Transverse colon (tissue), 4 donors: ENCODE results near the gene CLSTN2. TPM values are rescaled to one million over a fixed set of nuclear protein-coding genes. Genes with fewer than 3 reads are reported as not detected.

ENCODE experiments used
- DNase-seq: peaks from one replicate; pipeline ENCODE4 v3.0.0-alpha.2; 2019
- H3K27ac ChIP-seq, 4 donors: fragments of 200-600 bp; sonication (generic); 2 replicates each; pipeline ENCODE4 v1.5.1; 2016 to 2018; ENCODE audit warnings: inconsistent platforms in 4 of 4
- H3K27me3 ChIP-seq: fragments of 200-600 bp; sonication (generic); 2 replicates; pipeline ENCODE4 v1.5.1; 2017; ENCODE audit warnings: inconsistent platforms
- H3K36me3 ChIP-seq, 4 donors: fragments of 200-600 bp; sonication (generic); 2 replicates each; pipeline ENCODE4 v1.5.1; 2017 to 2019; ENCODE audit warnings: inconsistent platforms in 4 of 4
- H3K4me1 ChIP-seq, 4 donors: fragments of 200-600 bp; sonication (generic); 2 replicates each; pipeline ENCODE4 v1.5.1; 2017 to 2020; ENCODE audit warnings: inconsistent platforms in 4 of 4
- H3K4me3 ChIP-seq, 4 donors: fragments of 200-600 bp; sonication (generic); 1 replicate in 1 of 4; 2 replicates in 3 of 4; pipeline versions ENCODE4 v1.5.1 to v1.6.1; 2017 to 2019; ENCODE audit warnings: inconsistent platforms in 4 of 4
- H3K9me3 ChIP-seq, 2 donors: fragments of 200-600 bp; sonication (generic); 2 replicates each; pipeline ENCODE4 v1.5.1; 2017 to 2019; ENCODE audit warnings: inconsistent platforms in 2 of 2
- CTCF ChIP-seq, 5 experiments: fragments of 200-600 bp in 3 of 5; fragments of 450-650 bp in 2 of 5; sonication (generic) in 3 of 5; IDR thresholded peaks; 1 replicate in 2 of 5; 2 replicates in 3 of 5; pipeline ENCODE4 v1.5.1; 2016 to 2017; ENCODE audit warnings: antibody characterized with exemption in 5 of 5, inconsistent platforms in 3 of 5, mild to moderate bottlenecking in 2 of 5, moderate library complexity in 1 of 5
- EP300 ChIP-seq: sonication (generic); formaldehyde crosslinking; IDR thresholded peaks from one replicate; pipeline ENCODE4 v1.6.1; 2017; ENCODE audit warnings: antibody characterized with exemption, low read depth
- POLR2A ChIP-seq: fragments of 450-650 bp; IDR thresholded peaks from one replicate; pipeline ENCODE4 v1.6.1; 2016; ENCODE audit warnings: antibody characterized with exemption, mild to moderate bottlenecking, moderate library complexity
- POLR2AphosphoS5 ChIP-seq, 3 donors: sonication (generic); formaldehyde crosslinking; IDR thresholded peaks; one replicate each; pipeline ENCODE4 v1.6.1; 2016; ENCODE audit warnings: antibody characterized with exemption in 3 of 3
- whole genome bisulfite sequencing, 2 donors: methylation state at CpG; one replicate each; pipeline ENCODE4 v1.1.5; 2018; ENCODE audit warnings: low coverage in 1 of 2; 5-methylcytosine and 5-hydroxymethylcytosine counted together
- in situ Hi-C, 4 donors: fragments of 200-750 bp; cut with MboI; loops; one replicate each; pipeline versions ENCODE4 v1.15.0 to v1.15.1; 2017; ENCODE audit warnings: low sequenced_read_pairs in 3 of 4, low pct_ligation_motif_present in 1 of 4, low pct_unique_long_range_greater_than_20kb in 1 of 4
- intact Hi-C: fragments of 100-400 bp; cut with DNase I; formaldehyde crosslinking; loops from one replicate; pipeline ENCODE4 v1.15.1; 2023; ENCODE audit warnings: low total_unique reads
- total RNA-seq, 4 donors: library from RNA; depleted of rRNA; stranded (reverse); fragments of >200 nt; gene quantifications; one replicate each; pipeline ENCODE4 v1.1.0, GENCODE V29; 2016

Gene CLSTN2
- total RNA-seq, 4 donors from 2014 or later = 0.60 to 9.0 (median 2.2) TPM

- H3K9me3 ChIP-seq = no peaks in the 10 kb centered on the region
- no peaks in the 10 kb centered on the region for H3K27me3 ChIP-seq
- no peak for DNase-seq
- peaks cover 5 to 10% (median 8%) of the 10 kb centered on the region in 4 donors for H3K4me1 ChIP-seq
- in situ Hi-C loops (no loop called here), intact Hi-C loops (no loop called here)
- no peak overlapping the region for H3K27ac ChIP-seq
- no peaks in the 10 kb centered on the region for H3K36me3 ChIP-seq
- TF ChIP-seq CTCF (IDR thresholded peaks at IDR 0.05) (peak in 1 of 5 experiments; percentile 11), EP300 (no peak)
- WGBS, 2 donors = 51 to 56% methylated on average over 4 to 12 of the region's 12 CpGs
- H3K4me3 ChIP-seq = no peak overlapping the region
Observed at GRCh38 chr3:140051019-140051957, 116.3 kb downstream of the CLSTN2 start.

DNA sequence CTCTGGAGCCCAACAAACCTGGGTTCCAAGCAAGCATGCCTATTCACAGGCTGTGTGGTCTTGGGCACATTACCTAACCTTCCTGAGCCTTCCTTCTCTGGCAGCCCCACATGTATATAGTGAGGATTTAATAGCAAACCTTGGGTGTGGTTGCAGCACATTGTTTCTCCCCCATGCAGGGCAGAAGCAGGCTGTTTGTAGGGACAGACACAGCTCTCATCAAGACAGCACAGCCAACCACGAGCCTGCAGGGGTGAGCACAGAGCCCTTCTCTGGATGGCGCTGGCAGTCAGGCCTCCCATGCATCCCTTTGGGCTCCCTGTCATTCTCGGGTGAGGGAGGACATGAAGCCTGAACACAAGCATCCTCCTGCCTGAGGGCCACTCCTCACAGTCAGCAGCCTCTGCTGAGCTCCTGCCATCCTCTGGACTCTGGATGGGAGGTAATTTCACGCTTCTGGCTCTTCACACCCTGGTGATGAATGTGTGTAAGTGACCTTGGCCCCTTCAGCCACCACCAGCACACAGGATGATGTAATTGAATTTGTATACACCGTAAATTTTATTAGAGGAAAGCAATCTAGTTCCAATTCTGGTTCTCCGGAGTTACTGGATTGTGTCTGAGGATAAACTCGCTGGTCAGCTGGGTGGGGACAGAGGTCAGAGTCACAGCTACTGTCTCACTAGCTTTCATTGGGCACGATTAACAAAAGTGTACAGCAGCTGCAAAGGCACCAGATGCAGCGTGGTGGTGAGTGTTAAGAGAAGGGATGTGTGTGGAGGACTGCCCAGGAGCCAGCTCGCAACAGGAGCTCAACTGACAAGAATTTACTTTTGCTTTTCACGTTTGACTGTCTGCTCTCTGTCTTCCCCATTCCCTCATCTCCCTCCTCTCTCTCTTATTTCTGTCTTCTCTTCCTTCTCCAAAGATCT, 118.1 kb downstream of the CLSTN2 start:
- DNase-seq = peak; percentile 57

GRCh38 chr3:140053794-140054193, 118.8 kb downstream of the CLSTN2 start:
- TF ChIP-seq EP300 (no peak), POLR2AphosphoS5 (IDR thresholded peaks at IDR 0.05) (no peak), CTCF (IDR thresholded peaks at IDR 0.05) (no peak), POLR2A (no peak)
- no peak for DNase-seq
- 53 to 77% methylated on average over 3 of the region's 3 CpGs for WGBS, 2 donors
- H3K36me3 ChIP-seq = no peaks in the 10 kb centered on the region
- H3K4me3 ChIP-seq = no peak overlapping the region
- intact Hi-C loops (no loop called here), in situ Hi-C loops (no loop called here)
- no peaks in the 10 kb centered on the region for H3K9me3 ChIP-seq
- H3K27ac ChIP-seq = peak overlapping the region in 2 of 4 donors; percentile 37 to 61
- H3K27me3 ChIP-seq = no peaks in the 10 kb centered on the region
- peaks cover 5 to 10% (median 8%) of the 10 kb centered on the region in 4 donors for H3K4me1 ChIP-seq

More for the DNA sequence above, 118.1 kb downstream of the CLSTN2 start:
- in situ Hi-C loops (no loop called here), intact Hi-C loops (no loop called here)
- no peaks in the 10 kb centered on the region for H3K27me3 ChIP-seq
- no peak overlapping the region for H3K4me3 ChIP-seq
- H3K4me1 ChIP-seq = peaks cover 5 to 10% (median 8%) of the 10 kb centered on the region in 4 donors
- WGBS, 2 donors = 26 to 48% methylated on average over 2 to 11 of the region's 11 CpGs
- no peak for TF ChIP-seq EP300
- peak in 1 of 3 donors; percentile 26 for TF ChIP-seq POLR2AphosphoS5 (IDR thresholded peaks at IDR 0.05)
- no peak for TF ChIP-seq POLR2A
- TF ChIP-seq CTCF (IDR thresholded peaks at IDR 0.05) = no peak
- peak overlapping the region in 2 of 4 donors; percentile 37 to 61 for H3K27ac ChIP-seq
- no peaks in the 10 kb centered on the region for H3K36me3 ChIP-seq
- no peaks in the 10 kb centered on the region for H3K9me3 ChIP-seq
